ENCODE results near the gene S100A5.
"Not testable (repeated sequence)": the region's sequence is repeated elsewhere in the genome, so short reads cannot be mapped to it uniquely, and the experiment has no call there.

Gene S100A5

GRCh38 chr1:153534226-153534924, 6.4 kb downstream of the S100A5 start:
- Mint-ChIP-seq H3K4me1 (ENCODE audit: low read depth) (peaks cover 73% of the 10 kb centered on the region), H3K4me3 (peak overlapping the region; percentile 97), H3K36me3 (ENCODE audit: low read depth) (peaks cover 15% of the 10 kb centered on the region), H3K27me3 (no peaks in the 10 kb centered on the region), H3K9me3 (no peaks in the 10 kb centered on the region), H3K27ac (peak overlapping the region; percentile 90)

GRCh38 chr1:153533689-153534201, 7.0 kb downstream of the S100A5 start:
- H3K4me1 Mint-ChIP-seq (ENCODE audit: low read depth), result peaks cover 75% of the 10 kb centered on the region
- H3K36me3 Mint-ChIP-seq (ENCODE audit: low read depth), result peaks cover 15% of the 10 kb centered on the region
- H3K4me3 Mint-ChIP-seq, result peak overlapping the region; percentile 97
- no peaks in the 10 kb centered on the region for H3K27me3 Mint-ChIP-seq
- H3K9me3 Mint-ChIP-seq, result no peaks in the 10 kb centered on the region
- H3K27ac Mint-ChIP-seq, result peak overlapping the region; percentile 96

DNA sequence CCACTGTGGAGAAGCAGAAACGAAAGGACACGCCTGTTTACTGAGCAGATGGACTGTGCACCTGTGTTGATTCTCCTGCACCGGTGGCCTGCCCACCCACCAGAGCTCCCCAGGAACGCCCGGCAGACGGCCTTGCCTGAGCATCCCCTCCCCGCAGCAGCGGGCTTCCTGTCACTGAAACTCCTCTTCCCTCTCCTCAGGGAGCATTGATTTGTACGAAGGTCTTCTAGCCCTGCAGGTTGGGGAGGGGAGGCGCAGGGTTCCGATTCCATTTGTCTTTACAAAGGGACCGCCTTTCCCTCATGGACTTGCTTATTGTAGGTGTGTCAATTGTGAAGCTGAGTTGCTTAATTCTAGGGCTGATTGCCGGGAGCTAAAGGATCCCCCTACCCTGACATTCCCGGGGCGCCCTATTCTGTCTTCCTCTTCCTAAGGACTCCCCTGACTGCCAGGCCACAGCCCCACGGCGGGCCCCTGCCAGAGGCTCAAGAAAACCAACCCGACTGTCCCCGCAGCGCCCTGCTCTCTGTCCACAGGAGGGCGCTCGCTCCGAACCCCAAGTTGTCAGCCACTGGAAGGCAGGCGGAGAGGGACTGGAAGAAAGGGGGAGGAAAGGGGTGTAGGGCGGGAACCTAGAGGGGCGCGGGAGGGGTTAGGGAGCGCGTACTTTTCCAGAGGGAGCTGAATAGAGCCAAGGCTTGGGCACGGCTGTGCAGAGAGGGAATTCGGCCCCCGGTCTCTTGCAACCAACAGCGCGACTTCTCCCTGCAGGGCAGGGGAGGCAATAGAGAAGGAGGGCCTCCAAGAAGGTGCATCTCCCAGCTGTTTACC, 7.8 kb downstream of the S100A5 start:
- peaks cover 15% of the 10 kb centered on the region for H3K36me3 Mint-ChIP-seq (ENCODE audit: low read depth)
- H3K9me3 Mint-ChIP-seq, result no peaks in the 10 kb centered on the region
- H3K27me3 Mint-ChIP-seq, result no peaks in the 10 kb centered on the region
- peak overlapping the region; percentile 97 for H3K4me3 Mint-ChIP-seq
- peak overlapping the region; percentile 96 for H3K27ac Mint-ChIP-seq
- H3K4me1 Mint-ChIP-seq (ENCODE audit: low read depth), result peaks cover 71% of the 10 kb centered on the region

GRCh38 chr1:153532181-153532580, 8.6 kb downstream of the S100A5 start:
- peaks cover 15% of the 10 kb centered on the region for H3K36me3 Mint-ChIP-seq (ENCODE audit: low read depth)
- peaks cover 64% of the 10 kb centered on the region for H3K4me1 Mint-ChIP-seq (ENCODE audit: low read depth)
- no peaks in the 10 kb centered on the region for H3K9me3 Mint-ChIP-seq
- no peaks in the 10 kb centered on the region for H3K27me3 Mint-ChIP-seq
- H3K27ac Mint-ChIP-seq, result peak overlapping the region; percentile 96
- peak overlapping the region; percentile 97 for H3K4me3 Mint-ChIP-seq

GRCh38 chr1:153531638-153532037, 9.1 kb downstream of the S100A5 start:
- H3K9me3 Mint-ChIP-seq, result no peaks in the 10 kb centered on the region
- peaks cover 15% of the 10 kb centered on the region for H3K36me3 Mint-ChIP-seq (ENCODE audit: low read depth)
- no peaks in the 10 kb centered on the region for H3K27me3 Mint-ChIP-seq
- peak overlapping the region; percentile 26 for H3K4me3 Mint-ChIP-seq
- H3K27ac Mint-ChIP-seq, result peak overlapping the region; percentile 96
- peaks cover 59% of the 10 kb centered on the region for H3K4me1 Mint-ChIP-seq (ENCODE audit: low read depth)

GRCh38 chr1:153527683-153528040, 13.1 kb downstream of the S100A5 start:
- H3K9me3 Mint-ChIP-seq, result no peaks in the 10 kb centered on the region
- H3K27me3 Mint-ChIP-seq, result no peaks in the 10 kb centered on the region
- no peak overlapping the region for H3K4me3 Mint-ChIP-seq
- peaks cover 30% of the 10 kb centered on the region for H3K4me1 Mint-ChIP-seq (ENCODE audit: low read depth)
- H3K27ac Mint-ChIP-seq, result no peak overlapping the region
- H3K36me3 Mint-ChIP-seq (ENCODE audit: low read depth), result no peaks in the 10 kb centered on the region

DNA sequence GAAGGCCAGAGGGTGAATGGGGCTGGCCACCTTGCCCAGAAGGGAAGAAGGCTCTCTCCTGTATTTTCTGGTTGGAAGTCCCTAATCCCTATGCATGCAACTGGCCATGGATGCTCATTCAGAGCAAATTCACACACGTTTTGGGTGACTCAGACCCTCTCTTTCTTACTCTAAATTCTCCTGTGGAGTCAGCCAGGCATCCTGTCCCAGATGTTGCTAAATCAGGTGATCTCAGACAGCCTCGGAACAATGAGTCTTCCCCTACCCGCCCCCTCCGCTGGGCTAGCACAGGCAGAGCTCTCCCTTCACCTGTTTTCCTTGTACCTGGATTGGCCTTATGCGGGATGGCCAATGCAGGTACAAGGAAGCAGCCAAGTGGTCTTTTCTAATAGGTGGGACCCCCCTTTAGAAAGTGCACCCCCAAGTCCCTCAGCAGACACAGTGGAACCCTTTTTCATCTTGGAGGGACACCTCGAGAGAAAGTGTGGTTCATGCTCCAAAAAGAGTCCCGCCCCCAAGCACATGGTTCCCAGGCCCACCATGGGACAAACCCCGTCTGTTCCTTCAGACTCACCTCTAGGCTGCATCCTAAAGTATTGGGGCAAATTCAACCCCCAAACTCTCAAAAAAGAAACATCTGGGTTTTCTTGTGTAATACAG, 13.6 kb downstream of the S100A5 start:
- Mint-ChIP-seq H3K4me3 (no peak overlapping the region), H3K4me1 (ENCODE audit: low read depth) (peaks cover 30% of the 10 kb centered on the region), H3K9me3 (no peaks in the 10 kb centered on the region), H3K36me3 (ENCODE audit: low read depth) (no peaks in the 10 kb centered on the region), H3K27me3 (no peaks in the 10 kb centered on the region), H3K27ac (no peak overlapping the region)

DNA sequence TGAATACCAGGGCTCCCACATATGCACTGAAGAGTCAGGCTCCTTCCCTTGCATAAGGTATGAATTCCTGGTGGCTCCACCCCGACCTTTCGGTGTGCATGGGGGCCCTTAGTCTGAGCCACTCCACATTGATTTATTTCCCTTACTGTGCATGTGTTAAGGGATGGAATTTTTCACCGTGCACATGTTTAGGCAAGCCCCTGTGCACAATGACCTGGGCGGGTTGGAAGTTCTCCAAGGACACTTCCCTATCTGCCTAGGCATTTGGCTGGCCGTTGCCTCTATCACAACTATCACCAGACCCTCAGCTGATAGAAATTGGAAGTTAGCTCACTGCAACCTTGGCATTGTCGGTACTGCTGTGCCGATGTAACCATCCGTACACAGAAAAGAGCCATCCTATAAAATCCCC, 14.6 kb downstream of the S100A5 start:
- no peak overlapping the region for H3K27ac Mint-ChIP-seq
- no peak overlapping the region for H3K4me3 Mint-ChIP-seq
- no peaks in the 10 kb centered on the region for H3K27me3 Mint-ChIP-seq
- H3K4me1 Mint-ChIP-seq (ENCODE audit: low read depth), result peaks cover 20% of the 10 kb centered on the region
- H3K9me3 Mint-ChIP-seq, result no peaks in the 10 kb centered on the region
- no peaks in the 10 kb centered on the region for H3K36me3 Mint-ChIP-seq (ENCODE audit: low read depth)

GRCh38 chr1:153525088-153525728, 15.5 kb downstream of the S100A5 start:
- no peaks in the 10 kb centered on the region for H3K36me3 Mint-ChIP-seq (ENCODE audit: low read depth)
- H3K4me3 Mint-ChIP-seq, result no peak overlapping the region
- H3K27ac Mint-ChIP-seq, result peak overlapping the region; percentile 45
- H3K4me1 Mint-ChIP-seq (ENCODE audit: low read depth), result peaks cover 12% of the 10 kb centered on the region
- no peaks in the 10 kb centered on the region for H3K27me3 Mint-ChIP-seq
- H3K9me3 Mint-ChIP-seq, result no peaks in the 10 kb centered on the region

GRCh38 chr1:153522353-153523048, 18.2 kb downstream of the S100A5 start:
- not testable (repeated sequence) for H3K36me3 Mint-ChIP-seq (ENCODE audit: low read depth); H3K4me1 Mint-ChIP-seq (ENCODE audit: low read depth); H3K27ac Mint-ChIP-seq; H3K9me3 Mint-ChIP-seq; H3K27me3 Mint-ChIP-seq
- H3K4me3 Mint-ChIP-seq, result peak overlapping the region; percentile 28

GRCh38 chr1:153521808-153522207, 18.9 kb downstream of the S100A5 start:
- H3K27ac Mint-ChIP-seq; H3K27me3 Mint-ChIP-seq; H3K4me1 Mint-ChIP-seq (ENCODE audit: low read depth); H3K36me3 Mint-ChIP-seq (ENCODE audit: low read depth); H3K9me3 Mint-ChIP-seq; H3K4me3 Mint-ChIP-seq: not testable (repeated sequence)

DNA sequence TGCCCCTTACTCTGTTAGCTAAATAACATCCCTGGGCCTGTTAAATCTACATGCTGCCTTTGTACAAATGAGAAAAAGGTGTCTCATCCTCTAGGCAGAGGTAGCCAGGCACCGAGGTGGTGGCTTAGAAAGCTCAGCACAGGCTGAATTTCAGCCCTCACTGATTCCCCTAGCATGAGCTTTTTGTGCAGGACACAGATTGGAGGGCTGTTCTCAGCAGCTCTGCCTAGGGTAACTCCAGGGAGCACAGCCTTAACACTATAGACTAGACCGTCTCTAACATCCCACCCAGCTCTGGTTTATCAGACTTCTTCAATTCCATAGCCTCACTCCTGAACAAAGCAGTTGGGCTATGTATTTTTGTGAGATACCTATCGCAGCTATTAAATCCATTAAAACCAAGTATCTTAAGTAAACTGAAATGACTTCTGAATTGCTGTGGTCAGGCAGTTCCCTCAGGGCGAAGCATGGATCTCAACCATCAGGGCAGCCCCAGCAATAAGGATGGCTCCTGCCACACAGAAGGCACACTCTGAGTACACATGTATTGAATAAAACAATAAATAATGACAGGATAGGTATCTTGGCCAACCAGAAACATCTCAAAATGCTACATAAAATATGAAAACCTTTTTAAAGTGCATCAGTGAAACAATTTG, 19.8 kb downstream of the S100A5 start:
- Mint-ChIP-seq H3K27ac (no peak overlapping the region), H3K4me1 (ENCODE audit: low read depth) (peaks cover 10% of the 10 kb centered on the region), H3K9me3 (no peaks in the 10 kb centered on the region), H3K36me3 (ENCODE audit: low read depth) (no peaks in the 10 kb centered on the region), H3K4me3 (no peak overlapping the region), H3K27me3 (no peaks in the 10 kb centered on the region)

- not testable (repeated sequence) for H3K27me3 Mint-ChIP-seq; H3K36me3 Mint-ChIP-seq (ENCODE audit: low read depth); H3K4me3 Mint-ChIP-seq; H3K9me3 Mint-ChIP-seq; H3K27ac Mint-ChIP-seq; H3K4me1 Mint-ChIP-seq (ENCODE audit: low read depth)
Observed at GRCh38 chr1:153520137-153520691, 20.5 kb downstream of the S100A5 start.

DNA sequence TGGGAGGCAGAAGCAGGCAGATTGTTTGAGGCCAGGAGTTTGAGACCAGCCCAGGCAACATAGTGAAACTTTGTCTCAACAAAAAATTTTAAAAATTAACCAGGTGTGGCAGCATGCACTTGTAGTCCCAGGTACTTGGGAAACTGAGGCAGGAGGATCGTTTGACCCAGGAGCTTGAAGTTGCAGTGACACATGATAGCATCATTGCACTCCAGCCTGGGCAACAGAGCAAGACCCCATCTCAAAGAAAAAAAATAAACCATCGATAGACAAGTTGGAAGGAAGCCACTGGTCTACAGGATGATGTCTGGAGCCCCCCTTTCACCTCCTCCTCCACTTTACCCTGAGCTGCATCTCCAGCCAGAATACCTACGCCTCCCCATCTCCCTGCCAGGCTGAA, 21.5 kb downstream of the S100A5 start:
- no peak overlapping the region for H3K27ac Mint-ChIP-seq
- H3K9me3 Mint-ChIP-seq, result no peaks in the 10 kb centered on the region
- no peak overlapping the region for H3K4me3 Mint-ChIP-seq
- H3K36me3 Mint-ChIP-seq (ENCODE audit: low read depth), result no peaks in the 10 kb centered on the region
- H3K4me1 Mint-ChIP-seq (ENCODE audit: low read depth), result peaks cover 10% of the 10 kb centered on the region
- H3K27me3 Mint-ChIP-seq, result no peaks in the 10 kb centered on the region

Measured in stimulated activated naive CD8-positive, alpha-beta T cell treated with anti-CD3 and anti-CD28 coated beads, Interleukin-15, Interleukin-2, amounts not matched to agents 100 ng/mL and 50 ng/mL, for 24 hours (primary cell).